Upper lobe of left lung (tissue), 6 donors: Measurements from ENCODE around the gene EPX. TPM values are rescaled to one million over a fixed set of nuclear protein-coding genes. Genes with fewer than 3 reads are reported as not detected.

Source experiments
- ATAC-seq, 2 donors: fragments of 200-7000 bp; cut with Tn5 transposase; one replicate each; pipeline ENCODE4 v1.9.1; 2022; ENCODE audit warnings: mild to moderate bottlenecking in 2 of 2, moderate library complexity in 2 of 2; ENCODE audit not compliant: low FRiP score in 2 of 2
- DNase-seq, 2 donors: peaks; one replicate each; pipeline ENCODE4 v3.0.0-alpha.2; 2019 to 2020
- H3K27ac ChIP-seq, 4 donors: fragments of 200-600 bp; sonication (generic); one replicate each; pipeline ENCODE4 v1.5.1; 2016 to 2019
- H3K27me3 ChIP-seq, 4 donors: fragments of 200-600 bp; sonication (generic); one replicate each; pipeline ENCODE4 v1.5.1; 2017 to 2019
- H3K36me3 ChIP-seq, 4 donors: fragments of 200-600 bp; sonication (generic); one replicate each; pipeline ENCODE4 v1.5.1; 2016 to 2019
- H3K4me1 ChIP-seq, 4 donors: fragments of 200-600 bp; sonication (generic); one replicate each; pipeline ENCODE4 v1.5.1; 2018 to 2019
- H3K4me3 ChIP-seq, 4 donors: fragments of 200-600 bp; sonication (generic); one replicate each; pipeline ENCODE4 v1.5.1; 2017 to 2019; ENCODE audit warnings: mild to moderate bottlenecking in 2 of 4, moderate library complexity in 1 of 4
- H3K9me3 ChIP-seq, 4 donors: fragments of 200-600 bp; sonication (generic); one replicate each; pipeline ENCODE4 v1.5.1; 2018 to 2019
- EP300 ChIP-seq, 4 donors: sonication (generic); formaldehyde crosslinking; IDR thresholded peaks; one replicate each; pipeline ENCODE4 v1.5.1; 2017; ENCODE audit warnings: antibody characterized with exemption in 4 of 4, control low read depth in 2 of 4
- POLR2A ChIP-seq, 4 donors: fragments of 450-650 bp; IDR thresholded peaks; one replicate each; pipeline ENCODE4 v1.5.1; 2016 to 2017; ENCODE audit warnings: antibody characterized with exemption in 4 of 4, mild to moderate bottlenecking in 2 of 4
- POLR2AphosphoS5 ChIP-seq, 2 donors: sonication (generic); formaldehyde crosslinking; IDR thresholded peaks; one replicate each; pipeline ENCODE4 v1.5.1; 2017; ENCODE audit warnings: antibody characterized with exemption in 2 of 2
- WGBS, 2 donors: methylation state at CpG; one replicate each; pipeline ENCODE4 v1.1.5; 2017 to 2018; 5-methylcytosine and 5-hydroxymethylcytosine counted together
- total RNA-seq, 6 donors: library from RNA; depleted of rRNA in 4 of 6; stranded (reverse); fragments of >200 nt in 4 of 6; gene quantifications; one replicate each; pipeline versions ENCODE4 v1.1.0 to v1.2.1, GENCODE V29; 2016 to 2021
- TF ChIP-seq, protein P1 (sequence below), 6 experiments: fragments of 450-650 bp in 4 of 6; fragments of 200-600 bp in 2 of 6; sonication (generic) in 2 of 6; IDR thresholded peaks; one replicate each; pipeline ENCODE4 v1.5.1; 2016 to 2019; ENCODE audit warnings: antibody characterized with exemption in 6 of 6
- donor health status: DM: no; HTN: no; CAD: no; lungs with moderate emphysema.
- donor health status: DM: no; HTN: yes; CAD: no; lungs with severe emphysema.

EPX gene
- total RNA-seq, 6 donors from 2014 or later: 0.10 TPM; not detected in 5

DNA sequence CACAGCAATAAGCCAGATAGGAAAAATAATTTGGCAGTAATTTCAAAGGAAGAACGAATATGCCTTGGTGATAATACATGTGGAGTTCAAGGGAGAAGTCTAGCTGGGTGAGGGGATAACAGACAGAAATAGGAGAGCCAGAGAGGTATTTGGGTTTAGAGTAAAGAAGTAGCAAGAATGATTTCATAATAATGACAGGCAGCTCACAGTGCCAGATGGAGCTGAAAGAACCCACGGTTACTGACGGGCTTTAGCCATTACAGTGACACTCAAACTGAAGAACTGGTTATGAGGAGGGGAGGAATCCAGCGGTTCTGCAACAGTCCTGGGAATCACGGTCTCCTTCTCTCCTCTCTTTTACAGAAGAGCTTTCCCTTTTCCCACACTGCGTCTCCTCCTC, 42.1 kb upstream of the EPX start:
- Histone ChIP-seq H3K27ac (no peak overlapping the region), H3K27me3 (no peaks in the 10 kb centered on the region), H3K36me3 (no peaks in the 10 kb centered on the region), H3K4me3 (no peak overlapping the region), H3K4me1 (peaks cover 0 to 15% (median 7%) of the 10 kb centered on the region in 4 donors), H3K9me3 (peaks cover 0 to 10% (median 5%) of the 10 kb centered on the region in 4 donors)
- ATAC-seq (no peak), DNase-seq (no peak)
- WGBS, 2 donors: 53 to 65% methylated on average over 6 of the region's 6 CpGs
- TF ChIP-seq POLR2AphosphoS5 (IDR thresholded peaks at IDR 0.05) (no peak), POLR2A (IDR thresholded peaks at IDR 0.05) (no peak), EP300 (IDR thresholded peaks at IDR 0.05) (no peak)
- TF ChIP-seq, protein P1, sequence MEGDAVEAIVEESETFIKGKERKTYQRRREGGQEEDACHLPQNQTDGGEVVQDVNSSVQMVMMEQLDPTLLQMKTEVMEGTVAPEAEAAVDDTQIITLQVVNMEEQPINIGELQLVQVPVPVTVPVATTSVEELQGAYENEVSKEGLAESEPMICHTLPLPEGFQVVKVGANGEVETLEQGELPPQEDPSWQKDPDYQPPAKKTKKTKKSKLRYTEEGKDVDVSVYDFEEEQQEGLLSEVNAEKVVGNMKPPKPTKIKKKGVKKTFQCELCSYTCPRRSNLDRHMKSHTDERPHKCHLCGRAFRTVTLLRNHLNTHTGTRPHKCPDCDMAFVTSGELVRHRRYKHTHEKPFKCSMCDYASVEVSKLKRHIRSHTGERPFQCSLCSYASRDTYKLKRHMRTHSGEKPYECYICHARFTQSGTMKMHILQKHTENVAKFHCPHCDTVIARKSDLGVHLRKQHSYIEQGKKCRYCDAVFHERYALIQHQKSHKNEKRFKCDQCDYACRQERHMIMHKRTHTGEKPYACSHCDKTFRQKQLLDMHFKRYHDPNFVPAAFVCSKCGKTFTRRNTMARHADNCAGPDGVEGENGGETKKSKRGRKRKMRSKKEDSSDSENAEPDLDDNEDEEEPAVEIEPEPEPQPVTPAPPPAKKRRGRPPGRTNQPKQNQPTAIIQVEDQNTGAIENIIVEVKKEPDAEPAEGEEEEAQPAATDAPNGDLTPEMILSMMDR (IDR thresholded peaks at IDR 0.05): no peak

DNA sequence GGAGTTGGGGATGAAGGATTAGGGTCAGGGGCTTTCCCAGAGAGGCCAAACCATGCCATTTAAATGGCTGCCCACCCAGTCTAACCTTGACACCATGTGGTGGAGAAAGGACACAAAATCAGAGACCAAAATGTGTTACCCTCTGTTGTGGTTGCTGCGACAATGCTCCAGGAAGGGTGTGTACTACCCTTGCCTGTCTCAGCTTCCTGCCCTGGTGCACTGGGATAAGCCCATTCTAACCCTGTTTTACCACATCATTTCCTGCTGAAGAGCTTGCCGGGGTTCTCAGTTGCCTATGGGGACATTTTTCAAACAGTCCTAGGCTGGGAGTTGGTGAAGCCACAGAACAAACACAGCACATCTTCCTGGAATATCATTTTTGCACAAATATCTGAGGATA, 39.5 kb upstream of the EPX start:
- no peak overlapping the region for H3K4me3 ChIP-seq
- H3K9me3 ChIP-seq: no peaks in the 10 kb centered on the region
- WGBS, 2 donors: 20 to 44% methylated on average over 1 to 2 of the region's 2 CpGs
- no peak for TF ChIP-seq EP300 (IDR thresholded peaks at IDR 0.05)
- TF ChIP-seq POLR2AphosphoS5 (IDR thresholded peaks at IDR 0.05): peak in 1 of 2 donors; percentile 52
- ATAC-seq (peak; percentile 36 to 49), DNase-seq (peak in 1 of 2 donors; percentile 29)
- H3K4me1 ChIP-seq: peaks cover 10 to 24% (median 17%) of the 10 kb centered on the region in 4 donors
- H3K36me3 ChIP-seq: no peaks in the 10 kb centered on the region
- peaks cover 0 to 11% (median 3%) of the 10 kb centered on the region in 4 donors for H3K27me3 ChIP-seq
- H3K27ac ChIP-seq: peak overlapping the region in 2 of 4 donors; percentile 19 to 39

DNA sequence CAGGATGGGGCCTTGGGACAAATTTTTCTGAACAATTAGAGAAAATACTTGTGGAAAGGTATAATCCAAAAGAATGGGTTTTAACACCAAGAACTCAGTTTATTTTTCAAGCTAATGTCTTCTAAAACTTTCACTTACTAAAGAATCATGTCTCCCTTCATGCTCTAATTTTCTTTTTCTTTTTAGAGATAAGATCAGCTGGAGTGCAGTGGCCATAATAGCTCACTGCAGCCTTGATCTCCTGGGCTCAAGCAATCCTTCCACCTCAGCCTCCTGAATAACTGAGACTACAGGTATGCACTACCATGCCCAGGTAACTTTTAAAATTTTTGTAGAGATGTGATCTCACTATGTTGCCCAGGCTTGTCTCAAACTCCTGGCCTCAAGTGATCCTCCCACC, 38.9 kb upstream of the EPX start:
- no peak for DNase-seq
- Histone ChIP-seq H3K4me3 (no peak overlapping the region), H3K4me1 (peaks cover 10 to 24% (median 17%) of the 10 kb centered on the region in 4 donors), H3K27ac (peak overlapping the region in 2 of 4 donors; percentile 3 to 39), H3K27me3 (peaks cover 0 to 11% (median 3%) of the 10 kb centered on the region in 4 donors), H3K9me3 (no peaks in the 10 kb centered on the region), H3K36me3 (no peaks in the 10 kb centered on the region)
- no peak for ATAC-seq
- no peak for TF ChIP-seq POLR2A (IDR thresholded peaks at IDR 0.05)
- no peak for TF ChIP-seq EP300 (IDR thresholded peaks at IDR 0.05)
- TF ChIP-seq, protein P1 (IDR thresholded peaks at IDR 0.05): no peak
- no peak for TF ChIP-seq POLR2AphosphoS5 (IDR thresholded peaks at IDR 0.05)

DNA sequence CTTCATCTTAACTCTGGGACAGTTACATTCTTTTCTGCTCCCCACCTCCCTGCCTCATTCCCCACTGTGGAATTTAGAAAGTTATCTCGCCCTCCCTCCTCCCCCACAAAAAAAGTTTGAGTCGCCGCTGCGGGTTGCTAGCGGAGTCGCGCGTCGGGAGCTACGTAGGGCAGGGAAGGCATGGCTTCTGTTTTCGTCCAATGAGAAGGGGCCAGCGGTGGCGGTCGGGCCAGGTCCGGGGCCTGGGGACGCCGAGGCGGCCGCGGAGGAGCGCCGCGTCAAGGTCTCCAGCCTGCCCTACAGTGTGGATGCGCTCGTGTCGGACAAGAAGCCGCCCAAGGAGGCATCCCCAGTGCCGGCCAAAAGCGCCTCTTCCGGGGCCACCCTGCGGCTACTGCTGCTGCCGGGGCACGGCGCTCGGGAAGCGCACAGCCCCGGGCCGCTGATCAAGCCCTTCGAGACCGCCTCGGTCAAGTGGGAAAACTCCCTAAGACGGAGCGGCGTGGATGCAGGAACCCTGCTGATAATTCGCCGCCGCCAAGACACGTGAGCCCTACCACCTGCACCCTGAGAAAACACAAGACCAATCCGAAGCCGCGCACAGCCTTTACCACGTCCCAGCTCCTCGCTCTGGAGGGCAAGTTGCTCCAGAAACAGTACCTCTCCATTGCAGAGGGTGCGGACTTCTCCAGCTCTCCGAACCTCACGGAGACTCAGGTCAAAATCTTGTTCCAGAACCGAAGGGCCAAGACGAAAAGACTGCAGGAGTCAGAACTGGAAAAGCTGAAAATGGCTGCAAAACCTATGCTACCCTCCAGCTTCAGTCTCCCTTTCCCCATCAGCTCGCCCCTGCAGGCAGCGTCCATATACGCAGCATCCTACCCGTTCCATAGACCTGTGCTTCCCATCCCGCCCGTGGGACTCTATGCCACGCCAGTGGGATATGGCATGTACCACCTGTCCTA, 35.4 kb upstream of the EPX start:
- H3K4me3 ChIP-seq: peak overlapping the region in 3 of 4 donors; percentile 37 to 53 (median 39)
- DNase-seq: peak; percentile 24 to 85
- no peaks in the 10 kb centered on the region for H3K9me3 ChIP-seq
- H3K27me3 ChIP-seq: peaks cover 0 to 11% (median 3%) of the 10 kb centered on the region in 4 donors
- WGBS, 2 donors: 3 to 4% methylated on average over 29 to 62 of the region's 65 CpGs
- ATAC-seq: peak; percentile 52 to 73
- peaks cover 10 to 24% (median 17%) of the 10 kb centered on the region in 4 donors for H3K4me1 ChIP-seq
- H3K36me3 ChIP-seq: no peaks in the 10 kb centered on the region
- peak overlapping the region in 1 of 4 donors; percentile 28 for H3K27ac ChIP-seq
- TF ChIP-seq POLR2A (IDR thresholded peaks at IDR 0.05): no peak
- TF ChIP-seq, protein P1 (IDR thresholded peaks at IDR 0.05): no peak
- no peak for TF ChIP-seq POLR2AphosphoS5 (IDR thresholded peaks at IDR 0.05)
- no peak for TF ChIP-seq EP300 (IDR thresholded peaks at IDR 0.05)

DNA sequence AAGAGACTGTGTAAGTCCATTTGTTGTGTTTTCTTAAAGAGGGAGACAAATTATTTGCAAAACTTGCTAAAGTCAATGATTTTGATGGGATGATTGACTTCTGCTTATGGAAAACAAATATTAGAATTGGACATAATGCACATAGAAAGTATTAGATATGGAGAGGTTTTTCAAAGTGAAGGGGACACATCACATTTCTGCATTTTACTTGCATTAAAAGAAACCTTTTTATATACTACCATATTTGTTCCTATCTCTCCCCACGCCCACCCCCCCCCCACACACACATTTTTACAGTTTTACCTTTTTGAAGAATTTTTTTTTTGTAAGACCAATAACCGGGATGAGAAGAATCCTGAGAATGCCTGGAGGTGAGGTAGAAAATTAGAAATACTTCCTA, 34.3 kb upstream of the EPX start:
- H3K4me3 ChIP-seq: no peak overlapping the region
- ATAC-seq (no peak), DNase-seq (no peak)
- peaks cover 0 to 11% (median 3%) of the 10 kb centered on the region in 4 donors for H3K27me3 ChIP-seq
- 70 to 74% methylated on average over 2 of the region's 2 CpGs for WGBS, 2 donors
- no peaks in the 10 kb centered on the region for H3K36me3 ChIP-seq
- no peak overlapping the region for H3K27ac ChIP-seq
- peaks cover 7 to 20% (median 11%) of the 10 kb centered on the region in 4 donors for H3K4me1 ChIP-seq
- no peaks in the 10 kb centered on the region for H3K9me3 ChIP-seq
- no peak for TF ChIP-seq POLR2AphosphoS5 (IDR thresholded peaks at IDR 0.05)
- TF ChIP-seq, protein P1 (IDR thresholded peaks at IDR 0.05): no peak
- no peak for TF ChIP-seq POLR2A (IDR thresholded peaks at IDR 0.05)
- no peak for TF ChIP-seq EP300 (IDR thresholded peaks at IDR 0.05)
